ENCODE measurements around the gene USP40. TPM values are rescaled to one million over a fixed set of nuclear protein-coding genes. Genes with fewer than 3 reads are reported as not detected.
"Not testable (repeated sequence)": the region's sequence is repeated elsewhere in the genome, so short reads cannot be mapped to it uniquely, and the experiment has no call there.

The USP40 gene
- total RNA-seq, 4 donors from 2014 or later, result 18.7 to 32.8 (median 23.0) TPM

- no peak for TF ChIP-seq POLR2A (IDR thresholded peaks at IDR 0.05)
- TF ChIP-seq CTCF (IDR thresholded peaks at IDR 0.05), result no peak
- Histone ChIP-seq H3K27me3 (peaks cover 0 to 3% (median 0%) of the 10 kb centered on the region in 4 donors), H3K36me3 (no peaks in the 10 kb centered on the region), H3K4me3 (no peak overlapping the region), H3K27ac (no peak overlapping the region), H3K9me3 (no peaks in the 10 kb centered on the region), H3K4me1 (no peaks in the 10 kb centered on the region)
- WGBS, 2 donors, result 89 to 93% methylated on average over 2 of the region's 2 CpGs
- no peak for DNase-seq
- intact Hi-C loops (cut with DNase I), result no loop called here
These were observed 21.8 kb upstream of the USP40 start for GRCh38 chr2:233588400-233588799.

- WGBS, 2 donors, result 88 to 100% methylated on average over 1 of the region's 1 CpG
- DNase-seq, result no peak
- intact Hi-C loops (cut with DNase I), result no loop called here
- Histone ChIP-seq H3K36me3 (no peaks in the 10 kb centered on the region), H3K4me3 (no peak overlapping the region), H3K27ac (no peak overlapping the region), H3K27me3 (peaks cover 0 to 4% (median 0%) of the 10 kb centered on the region in 4 donors), H3K9me3 (no peaks in the 10 kb centered on the region), H3K4me1 (no peaks in the 10 kb centered on the region)
- TF ChIP-seq CTCF (IDR thresholded peaks at IDR 0.05), result no peak
- TF ChIP-seq POLR2A (IDR thresholded peaks at IDR 0.05), result no peak
These were observed 17.6 kb upstream of the USP40 start for GRCh38 chr2:233584210-233584609.

GRCh38 chr2:233583217-233583965 lies 16.8 kb upstream of the USP40 start:
- H3K4me1 ChIP-seq; intact Hi-C loops (cut with DNase I); DNase-seq; H3K27me3 ChIP-seq; H3K27ac ChIP-seq; H3K9me3 ChIP-seq; H3K4me3 ChIP-seq; H3K36me3 ChIP-seq: not testable (repeated sequence)
- 83 to 88% methylated on average over 31 to 32 of the region's 35 CpGs for WGBS, 2 donors

GRCh38 chr2:233577341-233577740 lies 10.8 kb upstream of the USP40 start:
- H3K27me3 ChIP-seq; H3K27ac ChIP-seq; intact Hi-C loops (cut with DNase I); DNase-seq; H3K4me3 ChIP-seq; H3K36me3 ChIP-seq; H3K9me3 ChIP-seq; H3K4me1 ChIP-seq: not testable (repeated sequence)
- 62 to 66% methylated on average over 5 of the region's 5 CpGs for WGBS, 2 donors

- Histone ChIP-seq H3K27ac (no peak overlapping the region), H3K27me3 (no peaks in the 10 kb centered on the region), H3K4me3 (no peak overlapping the region), H3K4me1 (no peaks in the 10 kb centered on the region), H3K9me3 (no peaks in the 10 kb centered on the region), H3K36me3 (no peaks in the 10 kb centered on the region)
- intact Hi-C loops (cut with DNase I), result no loop called here
- TF ChIP-seq CTCF (IDR thresholded peaks at IDR 0.05) (no peak), POLR2A (IDR thresholded peaks at IDR 0.05) (no peak)
- no peak for DNase-seq
- WGBS, 2 donors, result 64 to 67% methylated on average over 4 of the region's 4 CpGs
These were observed 5.9 kb upstream of the USP40 start for GRCh38 chr2:233572468-233572867.

GRCh38 chr2:233571462-233571861 lies 4.9 kb upstream of the USP40 start:
- Histone ChIP-seq H3K36me3 (no peaks in the 10 kb centered on the region), H3K9me3 (no peaks in the 10 kb centered on the region), H3K4me3 (no peak overlapping the region), H3K27me3 (no peaks in the 10 kb centered on the region), H3K4me1 (no peaks in the 10 kb centered on the region), H3K27ac (no peak overlapping the region)
- no peak for DNase-seq
- TF ChIP-seq CTCF (IDR thresholded peaks at IDR 0.05) (no peak), POLR2A (IDR thresholded peaks at IDR 0.05) (no peak)
- intact Hi-C loops (cut with DNase I), result no loop called here
- WGBS, 2 donors, result 86 to 91% methylated on average over 2 of the region's 2 CpGs
